NCI-H1694 (cell line): Measurements from ENCODE around the gene GTPBP6.

Source experiments
- DNase-seq: peaks from one replicate; lab custom pipeline; 2025; lab: John Stamatoyannopoulos, UW

GTPBP6 gene

GRCh38 chrX:318739-319578 lies at the start of gene GTPBP6:
TSS of gene GTPBP6 (minus strand) at chrX:318796. CDS start at chrX:318787, 9 bp downstream.
- DNase-seq = no peak

- DNase-seq = no peak
Measured at GRCh38 chrX:367866-368265, 49.3 kb upstream of the GTPBP6 start.

GRCh38 chrX:367349-367748 lies 48.8 kb upstream of the GTPBP6 start:
- no peak for DNase-seq

GRCh38 chrX:363621-364375 lies 45.2 kb upstream of the GTPBP6 start:
- DNase-seq = no peak

- no peak for DNase-seq
Measured at GRCh38 chrX:362937-363620, 44.5 kb upstream of the GTPBP6 start.

- DNase-seq = no peak
Measured at GRCh38 chrX:362351-362750, 43.8 kb upstream of the GTPBP6 start.

GRCh38 chrX:361231-362145 lies 42.9 kb upstream of the GTPBP6 start:
- no peak for DNase-seq

GRCh38 chrX:360496-361150 lies 42.0 kb upstream of the GTPBP6 start:
- DNase-seq = no peak

- no peak for DNase-seq
Measured at GRCh38 chrX:358651-359143, 40.1 kb upstream of the GTPBP6 start.

GRCh38 chrX:357693-358471 lies 39.3 kb upstream of the GTPBP6 start:
- DNase-seq = no peak

- no peak for DNase-seq
Measured at GRCh38 chrX:357035-357692, 38.6 kb upstream of the GTPBP6 start.

- DNase-seq = no peak
Measured at GRCh38 chrX:356385-357034, 37.9 kb upstream of the GTPBP6 start.

GRCh38 chrX:355329-356050 lies 36.9 kb upstream of the GTPBP6 start:
- no peak for DNase-seq

GRCh38 chrX:353566-354535 lies 35.3 kb upstream of the GTPBP6 start:
- DNase-seq = no peak

- no peak for DNase-seq
Measured at GRCh38 chrX:352582-353314, 34.2 kb upstream of the GTPBP6 start.

GRCh38 chrX:352181-352580 lies 33.6 kb upstream of the GTPBP6 start:
- no peak for DNase-seq
